Endothelial cell of umbilical vein (primary cell): ENCODE measurements around the gene ARHGAP31.

Source experiments
- CTCF ChIP-seq, 2 donors: IDR thresholded peaks; 1 replicate in 1 of 2; 2 replicates in 1 of 2; pipeline ENCODE4 v1.5.1; 2011; ENCODE audit warnings: low read length in 2 of 2, mild to moderate bottlenecking in 2 of 2, moderate library complexity in 2 of 2, control low read depth in 1 of 2, inconsistent platforms in 1 of 2, low read depth in 1 of 2; ENCODE audit not compliant: insufficient read depth in 1 of 2; ENCODE audit errors: extremely low read depth in 1 of 2
- EZH2 ChIP-seq: IDR thresholded peaks from 2 replicates; pipeline ENCODE4 v1.6.1; 2012; ENCODE audit warnings: borderline replicate concordance, low read depth, mild to moderate bottlenecking, moderate library complexity, low read length, inconsistent platforms; ENCODE audit not compliant: severe bottlenecking
- FOS ChIP-seq: IDR thresholded peaks from 2 replicates; pipeline ENCODE4 v1.6.1; 2011; ENCODE audit warnings: mild to moderate bottlenecking, low read length, moderate library complexity, borderline replicate concordance; ENCODE audit not compliant: insufficient read depth
- JUN ChIP-seq: IDR thresholded peaks from 2 replicates; pipeline ENCODE4 v1.6.1; 2011; ENCODE audit warnings: borderline replicate concordance, low read depth; ENCODE audit not compliant: insufficient read length, insufficient read depth
- POLR2A ChIP-seq: IDR thresholded peaks from 2 replicates; pipeline ENCODE4 v1.6.1; 2012; ENCODE audit warnings: low read depth, mild to moderate bottlenecking, control low read depth, low read length
- POLR2AphosphoS5 ChIP-seq: IDR thresholded peaks from 2 replicates; pipeline ENCODE4 v1.6.1; 2012; ENCODE audit warnings: low read depth, mild to moderate bottlenecking, control low read depth, low read length, moderate library complexity; ENCODE audit not compliant: insufficient read depth

GRCh38 chr3:119333773-119334509 lies 39.8 kb downstream of the ARHGAP31 start:
- TF ChIP-seq CTCF (IDR thresholded peaks at IDR 0.05; ENCODE audit: extremely low read depth in 1 of 2, insufficient read depth in 1 of 2, low read depth in 1 of 2, low read length in 2 of 2) (no peak), FOS (no peak), POLR2A (no peak), POLR2AphosphoS5 (no peak), EZH2 (no peak), JUN (no peak)
